ENCODE results near the gene GRAMD1A. TPM values are rescaled to one million over a fixed set of nuclear protein-coding genes. Genes with fewer than 3 reads are reported as not detected.
"Not testable (repeated sequence)": the region's sequence is repeated elsewhere in the genome, so short reads cannot be mapped to it uniquely, and the experiment has no call there.

The GRAMD1A gene
- total and polyA plus RNA-seq, 5 donors: 27.9 to 37.4 (median 32.3) TPM

DNA sequence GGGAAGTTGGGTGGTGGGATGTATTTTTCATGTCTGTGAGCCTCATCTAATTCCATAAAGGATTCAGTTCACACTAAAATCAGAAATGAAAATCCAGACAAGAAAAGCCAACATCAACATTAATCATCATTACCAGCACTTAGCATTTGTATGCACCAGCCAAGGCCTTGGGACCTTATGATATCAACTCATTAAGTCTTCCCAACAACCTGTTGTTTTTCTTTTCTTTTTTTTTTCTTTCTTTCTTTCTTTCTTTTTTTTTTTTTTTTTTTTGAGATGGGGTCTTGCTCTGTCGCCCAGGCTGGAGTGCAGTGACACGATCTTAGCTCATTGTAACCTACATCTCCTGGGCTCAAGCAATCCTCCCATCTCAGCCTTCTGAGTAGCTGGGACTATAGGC is 50.5 kb downstream of the GRAMD1A start:
- intact Hi-C loops (cut with DNase I); H3K4me1 ChIP-seq (ENCODE audit: control insufficient read depth, insufficient read depth, low read length): not testable (repeated sequence)
- 100% methylated on average over 2 of the region's 2 CpGs for WGBS

DNA sequence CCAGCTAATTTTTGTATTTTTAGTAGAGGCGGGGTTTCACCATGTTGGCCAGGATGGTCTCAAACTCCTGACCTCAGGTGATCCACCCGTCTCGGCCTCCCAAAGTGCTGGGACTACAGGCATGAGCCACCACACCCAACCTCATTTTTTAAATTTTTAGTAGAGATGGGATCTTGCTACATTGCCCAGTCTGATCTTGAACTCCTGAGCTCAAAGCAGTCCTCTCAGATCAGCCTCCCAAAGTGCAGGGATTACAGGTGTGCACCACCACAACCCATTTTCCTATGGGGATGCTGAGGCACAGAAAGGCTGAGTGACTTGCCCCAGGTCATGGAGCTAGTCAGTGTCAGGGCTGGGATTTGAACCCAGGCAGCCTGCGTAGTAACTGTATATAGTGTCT is 51.1 kb downstream of the GRAMD1A start:
- intact Hi-C loops (cut with DNase I); DNase-seq; ATAC-seq; H3K4me3 ChIP-seq (ENCODE audit: low read length); H3K27me3 ChIP-seq (ENCODE audit: control insufficient read depth, insufficient read depth); H3K9me3 ChIP-seq (ENCODE audit: control insufficient read depth, low read length); H3K27ac ChIP-seq (ENCODE audit: low read length); H3K4me1 ChIP-seq (ENCODE audit: control insufficient read depth, insufficient read depth, low read length): not testable (repeated sequence)
- WGBS: 94% methylated on average over 4 of the region's 4 CpGs

More for the DNA sequence above, 50.5 kb downstream of the GRAMD1A start:
- not testable (repeated sequence) for H3K4me3 ChIP-seq (ENCODE audit: low read length); DNase-seq; H3K9me3 ChIP-seq (ENCODE audit: control insufficient read depth, low read length); H3K27me3 ChIP-seq (ENCODE audit: control insufficient read depth, insufficient read depth); H3K27ac ChIP-seq (ENCODE audit: low read length); ATAC-seq

DNA sequence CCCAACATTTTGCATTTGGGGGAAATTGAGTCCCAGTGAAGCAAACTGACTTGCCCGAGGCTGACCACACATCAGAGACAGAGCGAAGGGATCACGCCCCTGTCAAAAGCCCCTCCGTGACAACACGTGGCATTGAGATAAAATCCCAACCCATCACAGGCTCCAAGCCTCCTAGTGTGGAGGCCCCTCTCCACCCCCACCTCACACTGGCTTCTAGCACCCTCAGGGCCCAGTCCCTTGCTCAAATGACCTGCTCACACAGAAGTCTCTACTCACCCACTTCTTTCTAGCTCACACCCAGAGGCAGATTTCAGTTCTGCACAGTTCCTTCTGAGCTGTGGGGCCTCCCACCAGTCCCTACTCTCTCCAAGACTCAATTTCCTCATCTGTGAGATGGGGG is 51.7 kb downstream of the GRAMD1A start:
- ATAC-seq: no peak
- no peak overlapping the region for H3K27ac ChIP-seq (ENCODE audit: low read length)
- no peak for DNase-seq
- H3K9me3 ChIP-seq (ENCODE audit: control insufficient read depth, low read length): no peaks in the 10 kb centered on the region
- WGBS: 81% methylated on average over 5 of the region's 5 CpGs
- peaks cover 2% of the 10 kb centered on the region for H3K4me1 ChIP-seq (ENCODE audit: control insufficient read depth, insufficient read depth, low read length)
- no peak overlapping the region for H3K4me3 ChIP-seq (ENCODE audit: low read length)
- no peaks in the 10 kb centered on the region for H3K27me3 ChIP-seq (ENCODE audit: control insufficient read depth, insufficient read depth)
- intact Hi-C loops (cut with DNase I): no loop called here

DNA sequence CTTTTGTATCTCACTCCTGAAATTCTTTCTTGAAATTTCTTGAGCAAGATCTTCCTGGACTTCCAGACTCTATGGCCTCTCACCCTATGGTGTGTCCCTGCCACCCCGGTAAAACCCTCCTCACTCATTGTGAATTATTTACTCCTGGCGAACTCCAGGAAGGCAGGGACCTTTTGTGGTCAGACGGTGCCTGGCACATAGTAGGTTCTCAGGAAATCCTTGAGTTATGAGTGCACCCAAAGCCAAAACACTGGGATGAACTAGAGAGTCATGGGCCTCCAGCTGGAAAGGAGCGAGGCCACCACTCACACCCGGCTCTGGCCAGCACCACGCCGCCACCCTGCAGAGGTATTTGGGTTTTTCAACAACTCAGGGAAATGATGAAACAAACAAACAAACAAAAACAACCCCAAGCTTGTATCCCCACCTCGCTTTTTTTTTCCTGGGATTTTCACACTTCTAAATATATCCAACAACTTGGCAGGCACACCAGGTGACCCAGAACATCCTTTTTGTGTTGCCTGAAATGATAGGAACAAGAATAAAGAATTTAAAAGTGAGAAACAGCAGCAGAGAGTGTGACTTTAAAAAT is 52.6 kb downstream of the GRAMD1A start:
- H3K9me3 ChIP-seq (ENCODE audit: control insufficient read depth, low read length): no peaks in the 10 kb centered on the region
- ATAC-seq: no peak
- no peaks in the 10 kb centered on the region for H3K27me3 ChIP-seq (ENCODE audit: control insufficient read depth, insufficient read depth)
- intact Hi-C loops (cut with DNase I): no loop called here
- peak overlapping the region; percentile 48 for H3K27ac ChIP-seq (ENCODE audit: low read length)
- no peak for DNase-seq
- peaks cover 2% of the 10 kb centered on the region for H3K4me1 ChIP-seq (ENCODE audit: control insufficient read depth, insufficient read depth, low read length)
- H3K4me3 ChIP-seq (ENCODE audit: low read length): no peak overlapping the region
- 59% methylated on average over 8 of the region's 8 CpGs for WGBS

DNA sequence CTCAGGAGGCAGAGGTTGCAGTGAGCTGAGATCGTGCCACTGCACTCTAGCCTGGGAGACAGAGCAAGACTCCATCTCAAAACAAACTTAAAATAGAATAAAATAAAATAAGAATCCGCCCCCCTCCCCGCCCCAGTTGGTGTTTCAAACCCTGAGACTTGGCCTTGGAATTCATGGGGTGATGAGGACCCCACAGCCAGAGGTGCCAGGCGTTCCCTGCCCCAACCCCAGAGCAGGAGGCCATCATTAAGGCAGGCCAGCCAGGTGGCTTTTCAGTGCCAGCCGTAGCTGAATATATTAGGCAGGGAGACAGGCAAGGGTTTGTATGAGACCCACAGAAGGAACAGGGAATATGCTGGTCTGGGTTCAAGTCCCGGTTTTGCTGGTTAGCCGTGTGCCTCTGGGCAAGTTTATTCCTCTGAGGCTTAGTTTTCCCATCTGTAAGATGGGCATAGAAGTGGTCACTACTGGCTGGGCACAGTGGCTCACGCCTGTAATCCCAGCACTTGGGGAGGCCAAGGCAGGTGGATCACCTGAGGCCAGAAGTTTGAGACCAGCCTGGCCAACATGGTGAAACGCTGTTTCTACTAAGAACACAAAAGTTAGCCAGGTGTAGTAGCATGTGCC is 53.7 kb downstream of the GRAMD1A start:
- H3K4me3 ChIP-seq (ENCODE audit: low read length): no peak overlapping the region
- no peak for DNase-seq
- WGBS: 85% methylated on average over 9 of the region's 9 CpGs

DNA sequence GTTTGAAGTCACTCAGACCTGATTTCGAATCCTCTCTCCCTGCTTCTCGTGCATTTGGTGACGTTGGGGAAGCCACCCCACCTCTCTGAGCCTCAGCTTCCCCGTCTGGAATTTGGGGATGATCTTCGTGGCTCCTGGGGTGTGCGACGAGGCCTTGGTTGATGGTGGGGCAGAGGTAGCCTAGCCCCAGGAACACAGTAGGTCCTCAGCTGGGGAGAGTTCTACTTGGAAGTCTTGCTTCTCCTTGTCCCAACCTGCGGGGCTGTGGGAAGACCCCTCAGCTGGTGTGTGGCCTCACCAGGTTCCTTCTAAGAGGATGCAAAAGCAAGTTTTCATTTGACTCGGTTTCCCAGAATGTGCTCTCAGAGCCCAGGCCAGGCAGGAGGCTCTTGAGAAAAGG is 54.5 kb downstream of the GRAMD1A start:
- DNase-seq: no peak
- no peaks in the 10 kb centered on the region for H3K27me3 ChIP-seq (ENCODE audit: control insufficient read depth, insufficient read depth)
- WGBS: 89% methylated on average over 9 of the region's 9 CpGs
- H3K4me3 ChIP-seq (ENCODE audit: low read length): no peak overlapping the region
- H3K9me3 ChIP-seq (ENCODE audit: control insufficient read depth, low read length): no peaks in the 10 kb centered on the region
- intact Hi-C loops (cut with DNase I): no loop called here
- H3K27ac ChIP-seq (ENCODE audit: low read length): no peak overlapping the region
- no peaks in the 10 kb centered on the region for H3K4me1 ChIP-seq (ENCODE audit: control insufficient read depth, insufficient read depth, low read length)
- ATAC-seq: no peak

More for the DNA sequence above, 53.7 kb downstream of the GRAMD1A start:
- H3K9me3 ChIP-seq (ENCODE audit: control insufficient read depth, low read length): no peaks in the 10 kb centered on the region
- no peak overlapping the region for H3K27ac ChIP-seq (ENCODE audit: low read length)
- ATAC-seq: no peak
- no peaks in the 10 kb centered on the region for H3K27me3 ChIP-seq (ENCODE audit: control insufficient read depth, insufficient read depth)
- intact Hi-C loops (cut with DNase I): no loop called here
- H3K4me1 ChIP-seq (ENCODE audit: control insufficient read depth, insufficient read depth, low read length): peaks cover 2% of the 10 kb centered on the region

DNA sequence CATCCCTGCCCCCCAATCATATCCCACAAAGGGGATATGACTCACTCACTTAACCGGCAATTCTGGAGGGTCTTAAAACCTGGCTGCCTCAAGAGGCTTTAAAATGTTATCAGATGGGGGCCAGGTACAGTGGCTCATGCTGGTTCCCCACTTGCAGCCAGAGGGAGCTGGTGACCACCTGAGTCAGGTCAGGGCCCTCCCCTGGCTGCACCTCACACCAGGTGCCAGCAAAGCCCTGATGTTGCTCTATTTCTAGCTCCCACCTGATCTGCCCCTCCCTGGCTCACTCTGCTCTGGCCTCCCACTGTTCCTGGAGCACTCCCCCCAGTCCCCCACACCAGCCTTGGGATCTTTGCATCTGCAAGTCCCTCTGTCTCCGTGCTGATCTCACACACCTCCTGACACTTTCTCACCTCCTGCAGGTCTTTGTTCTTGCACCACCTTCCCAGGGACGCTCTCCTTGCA is 55.6 kb downstream of the GRAMD1A start:
- Histone ChIP-seq H3K9me3 (ENCODE audit: control insufficient read depth, low read length) (no peaks in the 10 kb centered on the region), H3K4me1 (ENCODE audit: control insufficient read depth, insufficient read depth, low read length) (no peaks in the 10 kb centered on the region), H3K27ac (ENCODE audit: low read length) (no peak overlapping the region), H3K27me3 (ENCODE audit: control insufficient read depth, insufficient read depth) (no peaks in the 10 kb centered on the region), H3K4me3 (ENCODE audit: low read length) (no peak overlapping the region)
- DNase-seq (no peak), ATAC-seq (no peak)
- WGBS: 26% methylated on average over 3 of the region's 3 CpGs
- intact Hi-C loops (cut with DNase I): no loop called here

DNA sequence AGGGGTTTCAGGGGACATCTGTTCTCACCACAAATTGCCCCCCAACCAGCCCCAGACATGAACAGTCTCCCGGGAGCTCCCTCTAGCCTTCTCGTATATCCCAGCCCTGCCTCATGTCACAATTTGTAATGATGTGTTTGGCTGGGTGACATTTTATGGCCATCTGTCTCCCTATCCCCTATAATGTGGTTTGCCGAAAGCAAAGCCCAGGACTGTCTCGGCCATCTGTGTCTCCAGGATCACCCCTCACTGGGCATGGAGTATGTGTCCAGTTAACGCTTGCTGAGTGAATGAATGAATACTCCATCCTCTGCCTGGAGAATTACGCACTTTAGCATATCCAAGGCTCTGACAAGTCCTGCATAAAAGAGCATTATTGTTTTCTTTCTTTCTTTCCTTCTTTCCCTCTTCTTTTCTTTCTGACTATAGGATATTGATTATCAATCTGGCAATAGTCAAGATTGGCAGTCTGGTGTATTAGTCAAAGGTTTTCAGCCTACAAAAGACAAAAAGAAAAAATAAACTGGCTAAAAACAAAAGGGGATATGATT is 56.5 kb downstream of the GRAMD1A start:
- no peak overlapping the region for H3K4me3 ChIP-seq (ENCODE audit: low read length)
- ATAC-seq (no peak), DNase-seq (no peak)
- H3K4me1 ChIP-seq (ENCODE audit: control insufficient read depth, insufficient read depth, low read length): no peaks in the 10 kb centered on the region
- intact Hi-C loops (cut with DNase I): no loop called here
- WGBS: 64% methylated on average over 6 of the region's 6 CpGs
- H3K27ac ChIP-seq (ENCODE audit: low read length): no peak overlapping the region
- no peaks in the 10 kb centered on the region for H3K9me3 ChIP-seq (ENCODE audit: control insufficient read depth, low read length)
- no peaks in the 10 kb centered on the region for H3K27me3 ChIP-seq (ENCODE audit: control insufficient read depth, insufficient read depth)

DNA sequence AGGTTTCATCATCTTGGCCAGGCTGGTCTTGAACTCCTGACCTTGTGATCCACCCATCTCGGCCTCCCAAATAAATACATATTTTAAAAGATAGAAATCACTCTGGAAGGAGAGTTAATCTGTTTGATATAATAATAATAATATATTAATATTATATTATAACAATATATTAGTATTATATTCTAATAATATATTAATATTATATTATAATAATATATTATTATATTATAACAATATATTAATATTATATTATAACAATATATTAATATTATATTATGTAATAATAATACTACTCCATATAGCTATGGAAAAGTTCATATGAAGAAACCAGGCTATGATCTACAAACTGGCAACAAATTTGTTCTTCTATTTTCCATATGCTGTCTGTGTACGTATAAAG is 58.2 kb downstream of the GRAMD1A start:
- H3K4me1 ChIP-seq (ENCODE audit: control insufficient read depth, insufficient read depth, low read length): no peaks in the 10 kb centered on the region
- ATAC-seq (no peak), DNase-seq (no peak)
- no peaks in the 10 kb centered on the region for H3K27me3 ChIP-seq (ENCODE audit: control insufficient read depth, insufficient read depth)
- no peak overlapping the region for H3K27ac ChIP-seq (ENCODE audit: low read length)
- H3K4me3 ChIP-seq (ENCODE audit: low read length): no peak overlapping the region
- no peaks in the 10 kb centered on the region for H3K9me3 ChIP-seq (ENCODE audit: control insufficient read depth, low read length)
- intact Hi-C loops (cut with DNase I): no loop called here
- WGBS: 74% methylated on average over 2 of the region's 2 CpGs

DNA sequence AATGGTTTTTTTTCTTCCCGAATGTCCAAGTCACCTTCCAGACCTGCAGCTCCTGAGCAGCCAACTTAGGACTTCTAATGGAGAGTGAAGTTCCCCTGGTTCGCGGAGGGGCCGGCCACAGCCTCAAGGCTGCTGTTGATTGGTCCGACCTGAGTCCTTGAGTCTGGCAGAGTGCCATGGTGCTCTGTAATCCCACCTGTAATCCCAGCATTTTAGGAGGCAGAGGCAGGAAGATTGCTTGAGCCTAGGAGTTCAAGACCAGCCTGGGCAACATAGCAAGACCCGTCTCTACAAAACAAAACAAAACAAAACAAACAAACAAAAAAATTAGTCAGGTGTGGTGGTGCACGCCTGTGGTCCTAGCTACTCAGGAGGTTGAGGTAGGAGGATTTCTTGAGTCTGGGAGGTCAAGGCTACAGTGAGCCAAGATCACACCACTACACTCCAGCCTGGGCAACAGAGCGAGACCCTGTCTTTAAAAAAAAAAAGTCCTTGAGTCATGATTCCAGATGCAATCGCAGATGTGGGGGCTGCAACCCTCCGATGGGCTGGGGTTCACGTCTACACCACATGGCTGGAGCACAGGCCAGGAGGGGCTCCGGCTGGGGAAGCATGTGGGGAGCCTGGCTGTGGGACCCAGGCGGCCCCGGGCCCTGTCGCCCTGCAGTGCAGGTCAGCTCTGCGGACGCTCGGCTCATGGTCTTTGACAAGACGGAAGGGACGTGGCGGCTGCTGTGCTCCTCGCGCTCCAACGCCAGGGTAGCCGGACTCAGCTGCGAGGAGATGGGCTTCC is 59.1 kb downstream of the GRAMD1A start:
- Histone ChIP-seq H3K9me3 (ENCODE audit: control insufficient read depth, low read length) (no peaks in the 10 kb centered on the region), H3K4me1 (ENCODE audit: control insufficient read depth, insufficient read depth, low read length) (no peaks in the 10 kb centered on the region), H3K4me3 (ENCODE audit: low read length) (no peak overlapping the region), H3K27ac (ENCODE audit: low read length) (no peak overlapping the region), H3K27me3 (ENCODE audit: control insufficient read depth, insufficient read depth) (no peaks in the 10 kb centered on the region)
- ATAC-seq (peak in 1 of 2 donors; percentile 35), DNase-seq (no peak)
- WGBS: 87% methylated on average over 26 of the region's 26 CpGs
- intact Hi-C loops (cut with DNase I): no loop called here

DNA sequence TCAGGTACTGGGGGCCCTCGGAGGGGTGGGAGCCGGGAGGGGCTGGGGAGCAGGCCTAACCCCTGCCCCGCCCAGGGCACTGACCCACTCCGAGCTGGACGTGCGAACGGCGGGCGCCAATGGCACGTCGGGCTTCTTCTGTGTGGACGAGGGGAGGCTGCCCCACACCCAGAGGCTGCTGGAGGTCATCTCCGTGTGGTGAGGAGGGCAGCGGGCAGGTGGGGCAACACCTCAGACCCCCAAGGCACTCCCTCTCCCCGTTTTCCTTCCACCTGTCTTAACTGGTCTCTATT is 59.6 kb downstream of the GRAMD1A start:
- H3K4me3 ChIP-seq (ENCODE audit: low read length): no peak overlapping the region
- ATAC-seq (no peak), DNase-seq (no peak)
- no peaks in the 10 kb centered on the region for H3K4me1 ChIP-seq (ENCODE audit: control insufficient read depth, insufficient read depth, low read length)
- no peak overlapping the region for H3K27ac ChIP-seq (ENCODE audit: low read length)
- no peaks in the 10 kb centered on the region for H3K27me3 ChIP-seq (ENCODE audit: control insufficient read depth, insufficient read depth)
- H3K9me3 ChIP-seq (ENCODE audit: control insufficient read depth, low read length): no peaks in the 10 kb centered on the region
- intact Hi-C loops (cut with DNase I): loop anchor here in 2 of 4 donors (10.0 kb wide), 1 partner anchor 75 kb away; the partner anchor contains the start of genes FXYD1 (in 2 of the 2) and LGI4 (in 2 of the 2)
- 88% methylated on average over 15 of the region's 15 CpGs for WGBS

Data from right cardiac atrium (tissue), 5 donors.